HL-60 (cell line): ENCODE results near the gene ERCC4.

Source experiments
- CTCF ChIP-seq: IDR thresholded peaks from one replicate; pipeline ENCODE4 v1.5.1; 2011; ENCODE audit warnings: low read length, control low read depth, inconsistent platforms; ENCODE audit not compliant: insufficient read depth
- GABPA ChIP-seq: IDR thresholded peaks from 2 replicates; pipeline ENCODE4 v1.6.1; 2012; ENCODE audit warnings: low read depth
- POLR2AphosphoS5 ChIP-seq: IDR thresholded peaks from 2 replicates; pipeline ENCODE4 v1.6.1; 2012; ENCODE audit warnings: low read depth
- REST ChIP-seq: IDR thresholded peaks from 2 replicates; pipeline ENCODE4 v1.6.1; 2012; ENCODE audit warnings: low read depth; ENCODE audit not compliant: insufficient replicate concordance

- TF ChIP-seq CTCF (peak; percentile 10), POLR2AphosphoS5 (no peak), REST (no peak), GABPA (no peak)
These were observed 15.5 kb downstream of the ERCC4 start for GRCh38 chr16:13935408-13935807.
